LNCaP clone FGC (cell line): ENCODE results near the gene SLC22A25.

Source experiments
- DNase-seq: peaks from one replicate; pipeline ENCODE4 v3.0.0-alpha.2; 2011; ENCODE audit warnings: low read depth
- H3K4me3 ChIP-seq: 2 replicates; pipeline ENCODE4 v1.5.1; 2011; ENCODE audit warnings: mild to moderate bottlenecking, low read depth, low read length, control low read depth
- CTCF ChIP-seq: IDR thresholded peaks from 2 replicates; pipeline ENCODE4 v1.5.1; 2012; ENCODE audit warnings: mild to moderate bottlenecking; ENCODE audit not compliant: control insufficient read depth, insufficient read depth; ENCODE audit errors: extremely low read depth

SLC22A25 gene

GRCh38 chr11:63243533-63243932 is at the start of gene SLC22A25:
TSS of gene SLC22A25 (minus strand) at chr11:63243599. CDS start at chr11:63229652, 13,947 bp downstream.
- DNase-seq = no peak
- TF ChIP-seq CTCF = no peak
- no peak within 1 kb of the TSS for H3K4me3 ChIP-seq

- H3K4me3 ChIP-seq = no peak overlapping the region
- TF ChIP-seq CTCF = no peak
These were observed 46.9 kb upstream of the SLC22A25 start for GRCh38 chr11:63290285-63290684.

GRCh38 chr11:63289658-63290057 is 46.3 kb upstream of the SLC22A25 start:
- TF ChIP-seq CTCF = no peak
- no peak overlapping the region for H3K4me3 ChIP-seq
- peak; percentile 92 for DNase-seq

More at GRCh38 chr11:63290285-63290684, 46.9 kb upstream of the SLC22A25 start:
- no peak for DNase-seq

GRCh38 chr11:63282579-63282978 is 39.2 kb upstream of the SLC22A25 start:
- H3K4me3 ChIP-seq = no peak overlapping the region
- no peak for TF ChIP-seq CTCF
- no peak for DNase-seq

DNA sequence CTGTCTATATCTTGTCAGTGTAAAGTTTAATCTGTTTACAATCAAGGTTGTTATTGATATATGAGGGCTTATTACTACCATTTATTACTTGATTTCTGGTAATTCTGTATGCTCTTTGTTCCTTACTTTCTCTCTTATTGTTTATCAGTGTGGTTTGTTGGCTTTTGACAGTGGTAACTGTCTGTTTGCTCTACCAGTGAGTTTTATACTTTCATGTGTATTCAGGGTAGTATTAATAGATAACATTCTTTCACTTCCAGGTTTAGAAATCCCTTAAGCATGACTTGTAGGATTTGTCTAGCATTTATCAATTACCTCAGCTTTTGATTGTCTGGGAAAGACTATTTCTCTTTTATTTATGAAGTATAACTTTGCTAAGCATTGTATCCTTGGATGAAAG is 37.5 kb upstream of the SLC22A25 start:
- peak overlapping the region; percentile 10; the same call in 1 of the 2 replicates for H3K4me3 ChIP-seq
- no peak for TF ChIP-seq CTCF
- DNase-seq = no peak

DNA sequence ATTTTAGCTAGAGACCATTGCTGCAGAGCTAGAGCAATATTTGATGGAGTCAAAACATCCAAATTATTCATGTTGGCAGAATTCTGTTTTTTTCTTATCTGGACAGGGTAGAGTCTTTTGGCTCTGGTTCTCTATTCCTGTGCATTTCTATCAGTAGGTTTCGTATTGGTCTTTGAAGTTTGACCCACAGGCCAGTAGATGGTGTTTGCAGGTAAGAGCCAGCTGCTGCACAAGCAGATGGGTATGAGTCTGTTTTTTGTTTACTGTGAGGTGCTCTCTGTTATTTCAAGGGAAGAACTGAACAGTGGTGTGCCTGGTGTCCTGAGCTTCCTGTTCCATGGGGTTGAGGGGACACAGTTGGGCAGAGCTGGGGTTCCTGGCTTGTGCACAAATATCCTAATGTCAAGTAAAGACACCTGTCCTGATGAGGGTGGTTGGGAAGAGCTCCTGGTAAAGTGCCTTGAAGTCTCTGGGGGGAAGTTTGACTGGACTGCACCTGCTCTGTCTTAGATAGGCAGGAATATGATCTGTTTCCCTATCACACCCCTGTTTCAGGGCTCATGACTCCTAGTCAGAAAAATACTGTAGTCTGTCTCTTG is 34.0 kb upstream of the SLC22A25 start:
- no peak overlapping the region for H3K4me3 ChIP-seq
- no peak for DNase-seq
- peak; percentile 28; the same call in 1 of the 2 replicates for TF ChIP-seq CTCF

- no peak for DNase-seq
- no peak overlapping the region for H3K4me3 ChIP-seq
- TF ChIP-seq CTCF = peak; percentile 45
These were observed 31.4 kb upstream of the SLC22A25 start for GRCh38 chr11:63274776-63275175.
